HPDE6-E6E7 (cell line): ENCODE measurements around the gene SESTD1.
"Not testable (repeated sequence)": the region's sequence is repeated elsewhere in the genome, so short reads cannot be mapped to it uniquely, and the experiment has no call there.

Source experiments
- DNase-seq: peaks from one replicate; pipeline ENCODE4 v3.0.0; 2011; ENCODE audit warnings: missing footprints; ENCODE audit errors: extremely low spot score

Gene SESTD1

GRCh38 chr2:179266271-179266670, 1.6 kb upstream of the SESTD1 start:
- DNase-seq: no peak

- DNase-seq: no peak
Observed at GRCh38 chr2:179265082-179265510, 464 bp upstream of the SESTD1 start.

GRCh38 chr2:179263446-179264367, 925 bp downstream of the SESTD1 start:
- DNase-seq: peak; percentile 15

GRCh38 chr2:179263015-179263414, 1.6 kb downstream of the SESTD1 start:
- DNase-seq: no peak

GRCh38 chr2:179262077-179262660, 2.5 kb downstream of the SESTD1 start:
- DNase-seq: no peak

GRCh38 chr2:179261151-179261825, 3.3 kb downstream of the SESTD1 start:
- DNase-seq: no peak

- DNase-seq: no peak
Observed at GRCh38 chr2:179260224-179260623, 4.4 kb downstream of the SESTD1 start.

GRCh38 chr2:179255129-179255528, 9.5 kb downstream of the SESTD1 start:
- DNase-seq: no peak

GRCh38 chr2:179253226-179253625, 11.4 kb downstream of the SESTD1 start:
- no peak for DNase-seq

- no peak for DNase-seq
Observed at GRCh38 chr2:179252423-179252822, 12.2 kb downstream of the SESTD1 start.

- DNase-seq: no peak
Observed at GRCh38 chr2:179251870-179252269, 12.8 kb downstream of the SESTD1 start.

- DNase-seq: no peak
Observed at GRCh38 chr2:179250848-179251504, 13.7 kb downstream of the SESTD1 start.

GRCh38 chr2:179250095-179250494, 14.5 kb downstream of the SESTD1 start:
- DNase-seq: no peak

GRCh38 chr2:179248024-179248348, 16.6 kb downstream of the SESTD1 start:
- DNase-seq: no peak

- DNase-seq: no peak
Observed at GRCh38 chr2:179247318-179248023, 17.2 kb downstream of the SESTD1 start.

GRCh38 chr2:179245843-179246242, 18.8 kb downstream of the SESTD1 start:
- not testable (repeated sequence) for DNase-seq

- no peak for DNase-seq
Observed at GRCh38 chr2:179243046-179243445, 21.6 kb downstream of the SESTD1 start.

GRCh38 chr2:179240481-179241451, 23.9 kb downstream of the SESTD1 start:
- DNase-seq: no peak

GRCh38 chr2:179239838-179240237, 24.8 kb downstream of the SESTD1 start:
- DNase-seq: no peak

GRCh38 chr2:179239195-179239594, 25.4 kb downstream of the SESTD1 start:
- DNase-seq: peak; percentile 43
